Mesendoderm (in vitro differentiated cells): ENCODE measurements around the gene OBP2B.
"Not testable (repeated sequence)": the region's sequence is repeated elsewhere in the genome, so short reads cannot be mapped to it uniquely, and the experiment has no call there.

Experiments used
- DNase-seq: peaks from one replicate; pipeline ENCODE4 v3.0.0; 2013
- H2AK5ac ChIP-seq: 2 replicates; pipeline ENCODE4 v1.6.1; 2013; ENCODE audit warnings: low read length, inconsistent platforms
- H2BK120ac ChIP-seq: 2 replicates; pipeline ENCODE4 v1.6.1; 2013; ENCODE audit warnings: low read depth, mild to moderate bottlenecking, low read length, moderate library complexity, mixed read lengths
- H2BK15ac ChIP-seq: replicated peaks from 2 replicates; pipeline ENCODE4 v1.6.1; 2013; ENCODE audit warnings: low read depth, mild to moderate bottlenecking, moderate library complexity
- H2BK5ac ChIP-seq: 2 replicates; pipeline ENCODE4 v1.6.1; 2013; ENCODE audit warnings: low read length, inconsistent platforms
- H3K18ac ChIP-seq: 2 replicates; pipeline ENCODE4 v1.6.1; 2013; ENCODE audit warnings: mild to moderate bottlenecking, low read length, mixed read lengths
- H3K23ac ChIP-seq: one replicate; pipeline ENCODE4 v1.6.1; 2013; ENCODE audit warnings: low read length
- H3K27ac ChIP-seq: 2 replicates; pipeline ENCODE4 v1.5.1; 2013; ENCODE audit warnings: low read depth, mild to moderate bottlenecking, inconsistent platforms, low read length, moderate library complexity
- H3K27me3 ChIP-seq: 2 replicates; pipeline ENCODE4 v1.6.1; 2013; ENCODE audit warnings: low read length, control low read depth, mild to moderate bottlenecking, inconsistent platforms; ENCODE audit not compliant: insufficient read depth, poor library complexity
- H3K36me3 ChIP-seq: 2 replicates; pipeline ENCODE4 v1.6.1; 2013; ENCODE audit warnings: low read length, inconsistent platforms; ENCODE audit not compliant: control insufficient read depth, insufficient read depth
- H3K4ac ChIP-seq: one replicate; pipeline ENCODE4 v1.6.1; 2013; ENCODE audit warnings: low read depth, mild to moderate bottlenecking, low read length, moderate library complexity
- H3K4me1 ChIP-seq: 2 replicates; pipeline ENCODE4 v1.6.1; 2013; ENCODE audit warnings: low read depth, low read length, inconsistent platforms; ENCODE audit not compliant: control insufficient read depth
- H3K4me2 ChIP-seq: 2 replicates; pipeline ENCODE4 v1.6.1; 2013; ENCODE audit warnings: low read length
- H3K4me3 ChIP-seq: 2 replicates; pipeline ENCODE4 v1.5.1; 2013; ENCODE audit warnings: mild to moderate bottlenecking, low read length
- H3K56ac ChIP-seq: one replicate; pipeline ENCODE4 v1.6.1; 2013; ENCODE audit warnings: low read length
- H3K79me1 ChIP-seq: 2 replicates; pipeline ENCODE4 v1.6.1; 2013; ENCODE audit warnings: low read length, inconsistent platforms
- H3K79me2 ChIP-seq: 2 replicates; pipeline ENCODE4 v1.6.1; 2013; ENCODE audit warnings: mild to moderate bottlenecking, low read length; ENCODE audit not compliant: control insufficient read depth, insufficient read depth
- H3K9ac ChIP-seq: 2 replicates; pipeline ENCODE4 v1.6.1; 2013; ENCODE audit warnings: low read length, inconsistent platforms
- H4K5ac ChIP-seq: one replicate; pipeline ENCODE4 v1.6.1; 2013; ENCODE audit warnings: low read length
- H4K8ac ChIP-seq: one replicate; pipeline ENCODE4 v1.6.1; 2013; ENCODE audit warnings: low read depth, mild to moderate bottlenecking, control low read depth, low read length, moderate library complexity
- WGBS: extraction: QIAGEN DNeasy Blood & Tissue Kit; methylation state at CpG from one replicate; pipeline ENCODE4 v1.1.7; 2013; ENCODE audit warnings: low lambda C conversion rate, missing lambda C conversion rate; ENCODE audit not compliant: insufficient coverage; ENCODE audit errors: extremely low coverage; 5-methylcytosine and 5-hydroxymethylcytosine counted together

The OBP2B gene

DNA sequence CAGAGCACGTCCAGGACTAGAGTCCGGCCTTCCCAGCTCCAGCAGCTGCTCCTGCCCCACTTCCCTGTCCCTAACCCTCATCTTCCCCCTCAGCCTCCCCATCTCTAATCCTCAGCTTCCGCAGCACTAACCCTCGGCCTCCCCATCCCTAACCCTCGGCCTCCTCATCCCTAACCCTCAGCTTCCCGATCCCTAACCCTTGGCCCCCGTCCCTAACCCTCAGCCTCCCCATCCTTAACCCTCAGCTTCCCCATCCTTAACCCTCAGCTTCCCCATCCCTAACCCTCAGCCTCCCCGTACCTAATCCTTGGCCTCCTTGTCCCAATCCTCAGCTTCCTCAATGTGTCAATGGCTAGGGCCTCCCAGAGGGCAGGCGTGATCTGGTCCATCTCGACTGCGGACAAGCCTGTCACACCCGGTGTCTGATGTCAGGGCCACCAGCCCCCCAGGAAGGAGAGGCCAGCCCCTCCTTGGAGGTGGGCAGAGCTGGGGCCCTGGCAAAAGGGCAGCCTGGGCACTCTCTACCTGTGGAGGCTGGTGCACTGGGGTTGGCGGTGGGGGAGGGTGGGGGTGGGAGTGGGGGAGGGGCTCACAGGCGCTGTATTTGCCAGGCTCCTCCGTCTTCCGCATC is 1.4 kb downstream of the OBP2B start:
- H3K27me3 ChIP-seq: no peaks in the 10 kb centered on the region

GRCh38 chr9:133207021-133207531 is 2.0 kb downstream of the OBP2B start:
- Histone ChIP-seq H2BK15ac (no peak overlapping the region), H2AK5ac (no peak overlapping the region), H3K18ac (no peak overlapping the region), H3K4ac (no peak overlapping the region), H3K79me1 (no peaks in the 10 kb centered on the region), H3K79me2 (no peaks in the 10 kb centered on the region), H2BK120ac (no peak overlapping the region), H4K5ac (no peak overlapping the region), H2BK5ac (no peak overlapping the region), H3K4me2 (no peak overlapping the region), H3K9ac (no peak overlapping the region), H3K4me3 (no peak overlapping the region), H4K8ac (no peak overlapping the region), H3K23ac (no peak overlapping the region), H3K4me1 (no peaks in the 10 kb centered on the region), H3K27ac (no peak overlapping the region), H3K27me3 (no peaks in the 10 kb centered on the region), H3K56ac (no peak overlapping the region), H3K36me3 (no peaks in the 10 kb centered on the region)
- no peak for DNase-seq
- WGBS: no CpG with 5 or more reads among the region's 14 CpGs

More for the DNA sequence above, 1.4 kb downstream of the OBP2B start:
- Histone ChIP-seq H3K23ac (no peak overlapping the region), H3K9ac (no peak overlapping the region), H2AK5ac (no peak overlapping the region), H3K4me1 (no peaks in the 10 kb centered on the region), H3K79me2 (no peaks in the 10 kb centered on the region), H3K4ac (no peak overlapping the region), H3K27ac (no peak overlapping the region), H2BK15ac (no peak overlapping the region), H2BK5ac (no peak overlapping the region), H2BK120ac (no peak overlapping the region), H3K36me3 (no peaks in the 10 kb centered on the region), H3K56ac (no peak overlapping the region), H3K79me1 (no peaks in the 10 kb centered on the region), H3K4me2 (no peak overlapping the region), H4K8ac (no peak overlapping the region), H4K5ac (no peak overlapping the region), H3K4me3 (no peak overlapping the region), H3K18ac (no peak overlapping the region)
- no peak for DNase-seq
- no CpG with 5 or more reads among the region's 16 CpGs for WGBS

GRCh38 chr9:133205996-133206931 is 2.8 kb downstream of the OBP2B start:
- Histone ChIP-seq H3K27ac (no peak overlapping the region), H3K23ac (no peak overlapping the region), H2AK5ac (no peak overlapping the region), H2BK120ac (no peak overlapping the region), H3K79me2 (no peaks in the 10 kb centered on the region), H2BK5ac (no peak overlapping the region), H3K18ac (no peak overlapping the region), H4K5ac (no peak overlapping the region), H3K4me1 (no peaks in the 10 kb centered on the region), H3K4me2 (no peak overlapping the region), H3K56ac (no peak overlapping the region), H3K4me3 (no peak overlapping the region), H3K9ac (no peak overlapping the region), H3K36me3 (no peaks in the 10 kb centered on the region), H2BK15ac (no peak overlapping the region), H3K79me1 (no peaks in the 10 kb centered on the region), H3K4ac (no peak overlapping the region), H3K27me3 (no peaks in the 10 kb centered on the region), H4K8ac (no peak overlapping the region)
- DNase-seq: no peak
- no CpG with 5 or more reads among the region's 35 CpGs for WGBS

GRCh38 chr9:133205481-133205887 is 3.6 kb downstream of the OBP2B start:
- H3K27me3 ChIP-seq, H2BK15ac ChIP-seq, H4K8ac ChIP-seq, H3K9ac ChIP-seq, H3K23ac ChIP-seq, DNase-seq, H3K79me1 ChIP-seq, H3K4ac ChIP-seq, H2BK5ac ChIP-seq, H2BK120ac ChIP-seq, H3K36me3 ChIP-seq, H3K79me2 ChIP-seq, H2AK5ac ChIP-seq, H4K5ac ChIP-seq, H3K27ac ChIP-seq, H3K56ac ChIP-seq, H3K4me1 ChIP-seq, H3K4me3 ChIP-seq, H3K18ac ChIP-seq, H3K4me2 ChIP-seq: not testable (repeated sequence)
- WGBS: no CpG with 5 or more reads among the region's 14 CpGs

- no peak overlapping the region for H3K18ac ChIP-seq
- H2BK120ac ChIP-seq: no peak overlapping the region
- H3K23ac ChIP-seq: no peak overlapping the region
- no CpG with 5 or more reads among the region's 8 CpGs for WGBS
- no peak overlapping the region for H3K9ac ChIP-seq
- no peaks in the 10 kb centered on the region for H3K79me1 ChIP-seq
- H2BK15ac ChIP-seq: no peak overlapping the region
- H3K56ac ChIP-seq: no peak overlapping the region
- no peak overlapping the region for H4K5ac ChIP-seq
- H3K4me1 ChIP-seq: no peaks in the 10 kb centered on the region
- H4K8ac ChIP-seq: no peak overlapping the region
- no peak overlapping the region for H3K27ac ChIP-seq
- no peak overlapping the region for H3K4me3 ChIP-seq
- H3K4me2 ChIP-seq: no peak overlapping the region
- H3K79me2 ChIP-seq: no peaks in the 10 kb centered on the region
- no peak overlapping the region for H3K4ac ChIP-seq
- no peak overlapping the region for H2BK5ac ChIP-seq
- no peaks in the 10 kb centered on the region for H3K36me3 ChIP-seq
- H3K27me3 ChIP-seq: peaks cover 2% of the 10 kb centered on the region
- no peak for DNase-seq
- H2AK5ac ChIP-seq: no peak overlapping the region
Measured at GRCh38 chr9:133204993-133205336, 4.1 kb downstream of the OBP2B start.
